Hepatocyte (in vitro differentiated cells): ENCODE results near the gene RIOX2. TPM values are rescaled to one million over a fixed set of nuclear protein-coding genes. Genes with fewer than 3 reads are reported as not detected.

Experiments used
- DNase-seq: peaks from one replicate; pipeline ENCODE4 v3.0.0-alpha.2; 2016; ENCODE audit warnings: low spot score
- H2AFZ ChIP-seq: fragments of 200-600 bp; sonication (generic); 2 replicates; pipeline ENCODE4 v1.6.0; 2016; ENCODE audit warnings: antibody characterized with exemption, mild to moderate bottlenecking
- H3K27ac ChIP-seq: fragments of 200-600 bp; sonication (generic); 2 replicates; pipeline ENCODE4 v1.5.1; 2016; ENCODE audit warnings: mild to moderate bottlenecking
- H3K27me3 ChIP-seq: fragments of 200-600 bp; sonication (generic); 2 replicates; pipeline ENCODE4 v1.6.1; 2016
- H3K36me3 ChIP-seq: fragments of 200-600 bp; sonication (generic); replicated peaks from 2 replicates; pipeline ENCODE4 v1.5.1; 2016; ENCODE audit warnings: low read depth; ENCODE audit not compliant: insufficient read depth
- H3K4me1 ChIP-seq: fragments of 200-600 bp; sonication (generic); 2 replicates; pipeline ENCODE4 v1.5.1; 2016; ENCODE audit warnings: mild to moderate bottlenecking, moderate library complexity; ENCODE audit not compliant: insufficient read depth
- H3K4me2 ChIP-seq: fragments of 200-600 bp; sonication (generic); 2 replicates; pipeline ENCODE4 v1.6.0; 2016
- H3K4me3 ChIP-seq: fragments of 200-600 bp; sonication (generic); 2 replicates; pipeline ENCODE4 v1.5.1; 2016; ENCODE audit warnings: mild to moderate bottlenecking
- H3K79me2 ChIP-seq: fragments of 200-600 bp; sonication (generic); 2 replicates; pipeline ENCODE4 v1.6.0; 2017; ENCODE audit warnings: mild to moderate bottlenecking
- H3K9me2 ChIP-seq: fragments of 200-600 bp; sonication (generic); replicated peaks from 2 replicates; pipeline ENCODE4 v1.6.0; 2017; ENCODE audit warnings: mild to moderate bottlenecking; ENCODE audit not compliant: insufficient read depth
- H3K9me3 ChIP-seq: fragments of 200-600 bp; sonication (generic); 2 replicates; pipeline ENCODE4 v1.5.1; 2016; ENCODE audit warnings: low read depth, mild to moderate bottlenecking
- H4K20me1 ChIP-seq: fragments of 200-600 bp; sonication (generic); 2 replicates; pipeline ENCODE4 v1.6.0; 2016; ENCODE audit warnings: mild to moderate bottlenecking; ENCODE audit not compliant: insufficient read depth, poor library complexity, severe bottlenecking
- CTCF ChIP-seq: fragments of 200-600 bp; sonication (generic); IDR thresholded peaks from 2 replicates; pipeline ENCODE4 v1.5.1; 2016; ENCODE audit warnings: antibody characterized with exemption, mild to moderate bottlenecking; ENCODE audit not compliant: poor library complexity
- EZH2 ChIP-seq: fragments of 200-600 bp; sonication (generic); IDR thresholded peaks from 2 replicates; pipeline ENCODE4 v1.6.1; 2016; ENCODE audit warnings: antibody characterized with exemption, mild to moderate bottlenecking, borderline replicate concordance
- EZH2phosphoT487 ChIP-seq: fragments of 200-600 bp; sonication (generic); IDR thresholded peaks from one replicate; pipeline ENCODE4 v1.6.1; 2018; ENCODE audit warnings: antibody characterized with exemption, mild to moderate bottlenecking, low read depth, moderate library complexity; ENCODE audit not compliant: unreplicated experiment, severe bottlenecking
- WGBS: methylation state at CpG from one replicate; pipeline ENCODE4 v1.1.6; 2016; ENCODE audit warnings: low lambda C conversion rate; ENCODE audit errors: missing lambda C conversion rate; 5-methylcytosine and 5-hydroxymethylcytosine counted together
- polyA plus RNA-seq: library from polyadenylated mRNA; unstranded; fragments of >200 nt; fragmentation: Nextera tagmentation; extraction: Ambion mirVana; gene quantifications from 2 replicates; pipeline ENCODE4 v1.2.1, GENCODE V29; 2016
- total RNA-seq: library from RNA; depleted of rRNA; stranded (reverse); fragments of >200 nt; gene quantifications from 2 replicates; pipeline ENCODE4 v1.2.3, GENCODE V29; 2014

The RIOX2 gene
- total and polyA plus RNA-seq, 2 experiments from 2014 or later = 15.5 to 26.2 TPM

GRCh38 chr3:97899331-97899730, 72.9 kb downstream of the RIOX2 start:
- no peaks in the 10 kb centered on the region for H4K20me1 ChIP-seq
- H3K4me1 ChIP-seq = peaks cover 8% of the 10 kb centered on the region
- no peaks in the 10 kb centered on the region for H3K9me2 ChIP-seq
- TF ChIP-seq EZH2 (no peak), EZH2phosphoT487 (no peak), CTCF (no peak)
- H3K36me3 ChIP-seq = no peaks in the 10 kb centered on the region
- no peak for DNase-seq
- H3K27ac ChIP-seq = no peak overlapping the region
- no peak overlapping the region for H3K4me3 ChIP-seq
- no peaks in the 10 kb centered on the region for H3K79me2 ChIP-seq
- no peaks in the 10 kb centered on the region for H3K9me3 ChIP-seq
- H2AFZ ChIP-seq = no peak overlapping the region
- no peak overlapping the region for H3K4me2 ChIP-seq
- no peaks in the 10 kb centered on the region for H3K27me3 ChIP-seq

- Histone ChIP-seq H3K79me2 (no peaks in the 10 kb centered on the region), H3K36me3 (no peaks in the 10 kb centered on the region), H3K27me3 (no peaks in the 10 kb centered on the region), H3K9me3 (no peaks in the 10 kb centered on the region), H2AFZ (no peak overlapping the region), H4K20me1 (no peaks in the 10 kb centered on the region), H3K9me2 (no peaks in the 10 kb centered on the region), H3K27ac (no peak overlapping the region), H3K4me2 (no peak overlapping the region), H3K4me1 (peaks cover 5% of the 10 kb centered on the region), H3K4me3 (no peak overlapping the region)
- no peak for DNase-seq
- 88% methylated on average over 3 of the region's 3 CpGs for WGBS
- TF ChIP-seq CTCF = no peak
- TF ChIP-seq EZH2phosphoT487 = no peak
- TF ChIP-seq EZH2 = no peak
Measured at GRCh38 chr3:97896547-97896946, 75.7 kb downstream of the RIOX2 start.

- Histone ChIP-seq H3K36me3 (no peaks in the 10 kb centered on the region), H3K4me1 (peaks cover under 1% of the 10 kb centered on the region)
Measured at GRCh38 chr3:97896129-97896528, 76.1 kb downstream of the RIOX2 start.

More at GRCh38 chr3:97896129-97896528, 76.1 kb downstream of the RIOX2 start:
- Histone ChIP-seq H3K9me2 (no peaks in the 10 kb centered on the region), H3K4me2 (no peak overlapping the region), H3K27me3 (no peaks in the 10 kb centered on the region), H2AFZ (no peak overlapping the region), H3K27ac (no peak overlapping the region), H4K20me1 (no peaks in the 10 kb centered on the region), H3K9me3 (no peaks in the 10 kb centered on the region), H3K79me2 (no peaks in the 10 kb centered on the region), H3K4me3 (no peak overlapping the region)
- no peak for DNase-seq
- TF ChIP-seq EZH2phosphoT487 (no peak), EZH2 (no peak), CTCF (no peak)
- WGBS = 92% methylated on average over 1 of the region's 1 CpG
